Putamen (tissue), 1 donor: Measurements from ENCODE around the gene MAP4K4.
A peak's percentile ranks its signal among the peaks of the same experiment; 100 is the strongest.

ENCODE experiments used
- DNase-seq: peaks from one replicate; pipeline ENCODE4 v3.0.0-alpha.2; 2016; ENCODE audit warnings: low spot score

Gene MAP4K4

DNA sequence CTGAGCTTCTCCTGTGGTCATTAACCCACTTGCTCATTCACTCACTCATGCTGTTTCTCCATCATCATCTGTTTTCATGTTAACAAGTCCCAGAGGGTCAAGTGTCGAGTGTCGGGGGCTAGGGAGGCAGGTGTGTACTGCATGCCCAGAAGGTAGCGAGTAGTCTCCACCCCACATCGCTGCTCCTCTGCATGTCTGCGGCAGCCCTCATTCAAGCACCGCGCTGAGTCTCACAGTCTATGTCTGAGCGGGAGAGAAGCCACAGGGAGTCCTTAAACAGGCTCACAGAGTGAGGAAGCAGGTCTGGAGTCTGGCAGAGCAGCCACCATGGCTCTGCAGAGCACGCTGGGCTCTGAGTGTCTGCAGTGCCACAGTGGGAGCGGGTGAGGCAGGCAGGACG lies 172.9 kb downstream of the MAP4K4 start:
- DNase-seq = no peak

DNA sequence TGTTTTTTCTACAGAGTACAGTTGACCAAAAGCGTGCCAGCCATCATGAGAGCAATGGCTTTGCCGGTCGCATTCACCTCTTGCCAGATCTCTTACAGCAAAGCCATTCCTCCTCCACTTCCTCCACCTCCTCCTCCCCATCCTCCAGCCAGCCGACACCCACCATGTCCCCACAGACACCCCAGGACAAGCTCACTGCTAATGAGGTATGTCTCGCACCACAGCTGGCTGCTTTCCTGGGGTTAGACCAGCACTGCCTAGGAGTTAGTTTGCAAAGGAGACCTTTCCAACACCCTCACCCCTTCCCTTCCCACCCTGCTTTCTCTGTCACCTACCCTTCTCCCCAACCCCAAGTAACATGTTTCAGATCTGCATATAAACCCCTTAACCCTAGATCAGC lies 174.0 kb downstream of the MAP4K4 start:
- no peak for DNase-seq

DNA sequence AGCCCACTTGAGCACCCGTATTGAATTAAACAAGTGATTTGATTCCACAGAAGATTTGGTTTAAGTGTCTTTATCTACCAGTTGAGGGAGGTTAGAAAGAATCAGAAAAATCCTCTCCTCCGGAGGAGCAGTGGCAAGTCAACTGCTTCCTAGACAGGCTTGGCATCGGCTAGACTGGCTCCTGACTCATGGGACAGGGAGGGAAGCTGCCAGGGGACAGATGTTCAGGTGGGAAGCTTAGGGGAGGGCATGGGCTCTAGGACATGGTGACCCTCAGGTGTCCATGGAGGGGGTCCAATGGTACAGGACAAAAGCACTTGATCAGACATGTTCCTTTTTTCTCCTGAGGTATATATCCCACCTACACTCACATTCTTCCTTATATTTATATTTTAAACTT lies 175.0 kb downstream of the MAP4K4 start:
- no peak for DNase-seq

DNA sequence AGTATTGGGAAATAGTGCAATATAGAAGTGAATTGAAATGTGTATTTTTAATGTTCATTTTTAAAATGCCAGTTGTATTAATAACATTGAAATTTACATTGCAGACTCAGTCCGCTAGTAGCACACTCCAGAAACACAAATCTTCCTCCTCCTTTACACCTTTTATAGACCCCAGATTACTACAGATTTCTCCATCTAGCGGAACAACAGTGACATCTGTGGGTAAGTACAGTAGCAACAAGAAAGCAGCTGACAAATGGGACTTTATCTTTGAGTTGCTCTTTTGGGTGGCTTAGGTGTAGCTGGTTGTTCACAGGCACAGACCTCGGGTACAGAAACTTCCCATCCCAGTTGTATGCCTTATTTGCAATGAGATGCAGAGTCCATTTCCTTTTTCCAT lies 176.0 kb downstream of the MAP4K4 start:
- peak; percentile 27 for DNase-seq

DNA sequence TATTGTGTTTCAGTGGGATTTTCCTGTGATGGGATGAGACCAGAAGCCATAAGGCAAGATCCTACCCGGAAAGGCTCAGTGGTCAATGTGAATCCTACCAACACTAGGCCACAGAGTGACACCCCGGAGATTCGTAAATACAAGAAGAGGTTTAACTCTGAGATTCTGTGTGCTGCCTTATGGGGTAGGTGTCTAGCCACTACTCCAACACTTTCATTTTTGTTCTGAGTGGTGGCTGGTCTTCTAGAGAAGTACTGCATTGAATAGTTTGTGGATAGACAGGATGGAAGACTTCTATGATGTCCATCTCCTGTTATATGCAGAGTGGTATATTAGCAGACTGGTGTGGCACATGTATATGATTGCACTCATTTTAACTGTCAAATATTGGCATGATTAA lies 176.6 kb downstream of the MAP4K4 start:
- no peak for DNase-seq

DNA sequence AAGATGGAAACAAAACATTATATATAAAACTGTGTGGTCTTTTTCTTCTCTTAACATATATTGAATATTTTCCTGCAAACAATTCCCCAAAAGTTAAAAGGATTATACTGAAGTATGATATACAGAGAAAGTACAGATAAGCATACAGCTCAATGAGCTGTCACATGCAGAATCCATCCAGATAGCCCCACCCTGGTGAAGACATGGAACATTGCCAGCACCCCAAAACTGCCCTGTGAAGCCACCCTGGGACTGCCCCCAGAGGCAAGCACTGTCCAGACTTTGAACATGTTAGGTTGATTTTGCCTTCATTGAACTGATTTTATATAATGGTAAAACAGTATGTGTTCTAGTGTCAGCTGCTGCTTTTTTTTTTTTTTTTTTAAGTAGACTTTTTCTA lies 182.0 kb downstream of the MAP4K4 start:
- no peak for DNase-seq

DNA sequence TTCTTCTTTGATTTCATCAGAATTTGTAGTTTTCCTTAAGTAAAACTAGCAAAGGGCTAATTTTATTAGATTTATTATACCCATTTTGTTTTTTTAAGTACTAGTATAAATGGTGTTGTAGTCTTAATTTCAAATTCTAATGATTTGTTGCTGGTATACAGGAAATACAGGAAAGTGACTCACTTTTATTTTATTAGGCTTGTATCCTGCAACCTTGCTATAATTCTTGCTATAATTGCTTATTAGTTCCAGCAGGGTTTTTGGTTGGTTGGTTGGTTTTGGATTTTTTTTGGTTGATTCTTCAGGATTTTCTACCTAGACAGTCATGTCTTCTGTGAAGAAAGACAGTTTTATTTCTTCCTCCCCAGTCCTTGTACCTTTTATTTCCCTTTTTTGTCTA lies 183.6 kb downstream of the MAP4K4 start:
- no peak for DNase-seq

DNA sequence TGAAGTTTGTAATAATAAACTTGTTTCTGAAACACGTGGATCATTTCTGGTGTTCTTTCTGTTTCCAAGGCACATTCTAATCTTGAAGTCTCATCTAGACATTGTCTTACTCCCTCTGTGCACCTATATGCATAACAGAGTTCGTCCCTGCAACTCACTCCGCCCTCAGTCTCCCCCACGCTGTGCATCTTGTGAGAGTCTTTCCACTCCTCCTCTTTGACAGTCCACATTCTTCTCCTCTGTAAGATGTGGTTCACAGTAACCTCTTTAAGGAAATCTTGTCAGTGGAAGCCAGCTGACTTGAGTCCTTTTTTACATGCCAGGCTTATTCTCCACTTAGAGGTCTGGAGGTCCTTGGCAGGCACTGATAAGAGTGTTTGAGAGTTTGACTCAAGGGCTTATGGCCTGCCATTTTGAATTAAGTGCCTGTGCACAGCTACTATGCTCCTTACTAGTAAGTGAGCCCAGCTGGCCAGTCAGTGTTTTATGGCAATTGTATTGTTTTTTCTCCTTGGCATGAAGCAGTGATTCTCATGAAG lies 185.3 kb downstream of the MAP4K4 start:
- no peak for DNase-seq

DNA sequence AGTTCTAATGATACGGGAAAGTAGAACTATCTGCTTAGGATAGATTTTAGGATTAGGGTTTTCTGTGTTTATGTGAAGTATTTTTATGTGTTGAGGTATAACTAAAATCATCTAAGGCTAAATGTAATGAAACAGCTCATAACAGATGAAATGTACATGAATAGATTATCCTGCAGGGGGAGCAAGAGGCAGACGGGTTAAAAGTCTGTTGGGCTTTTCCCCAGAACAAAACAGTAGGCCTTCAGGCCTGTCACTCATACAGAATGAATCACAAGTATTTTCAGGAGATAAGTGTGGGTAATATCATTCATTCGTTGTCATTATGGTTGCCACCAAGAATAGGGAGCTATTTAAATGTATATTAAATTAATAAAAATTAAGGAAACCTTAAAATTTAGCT lies 186.4 kb downstream of the MAP4K4 start:
- DNase-seq = no peak

DNA sequence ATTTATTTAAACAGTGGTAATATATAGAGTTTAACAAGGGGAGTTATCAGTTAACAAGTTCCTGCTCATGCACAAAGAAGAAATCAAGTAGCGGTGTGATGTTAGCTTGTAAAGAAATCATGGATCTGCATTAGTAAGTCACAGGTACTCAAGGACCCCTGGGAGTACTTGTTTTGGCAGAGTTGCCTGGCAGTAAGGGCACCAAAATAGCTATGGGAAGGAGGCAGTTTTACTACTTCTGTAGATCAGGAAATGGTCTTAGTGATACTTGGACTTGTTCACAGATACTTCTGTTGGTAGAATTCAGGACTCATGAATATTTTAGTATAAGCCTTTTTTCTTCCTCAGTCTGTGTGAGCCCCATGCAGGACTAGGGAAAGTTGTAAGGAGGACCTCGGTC lies 186.9 kb downstream of the MAP4K4 start:
- no peak for DNase-seq

DNA sequence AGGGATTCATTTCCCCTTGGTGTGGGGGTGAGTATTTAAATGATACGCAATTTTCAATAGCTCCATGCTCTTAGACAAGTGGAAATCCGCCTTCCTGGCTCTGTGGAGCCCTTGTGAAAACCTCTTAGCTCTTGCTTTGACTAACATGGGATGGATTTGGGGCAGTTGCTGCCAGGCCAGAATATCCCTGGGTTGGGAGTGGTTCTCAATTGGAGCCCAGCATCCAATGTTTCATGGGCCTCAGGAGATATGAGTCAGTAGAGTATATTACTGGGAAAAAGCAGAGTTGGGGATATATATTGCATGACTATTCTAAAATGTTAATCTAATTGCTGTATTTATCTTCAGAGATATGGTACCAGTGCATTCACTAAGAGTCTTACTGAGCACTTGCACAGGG lies 189.8 kb downstream of the MAP4K4 start:
- no peak for DNase-seq

DNA sequence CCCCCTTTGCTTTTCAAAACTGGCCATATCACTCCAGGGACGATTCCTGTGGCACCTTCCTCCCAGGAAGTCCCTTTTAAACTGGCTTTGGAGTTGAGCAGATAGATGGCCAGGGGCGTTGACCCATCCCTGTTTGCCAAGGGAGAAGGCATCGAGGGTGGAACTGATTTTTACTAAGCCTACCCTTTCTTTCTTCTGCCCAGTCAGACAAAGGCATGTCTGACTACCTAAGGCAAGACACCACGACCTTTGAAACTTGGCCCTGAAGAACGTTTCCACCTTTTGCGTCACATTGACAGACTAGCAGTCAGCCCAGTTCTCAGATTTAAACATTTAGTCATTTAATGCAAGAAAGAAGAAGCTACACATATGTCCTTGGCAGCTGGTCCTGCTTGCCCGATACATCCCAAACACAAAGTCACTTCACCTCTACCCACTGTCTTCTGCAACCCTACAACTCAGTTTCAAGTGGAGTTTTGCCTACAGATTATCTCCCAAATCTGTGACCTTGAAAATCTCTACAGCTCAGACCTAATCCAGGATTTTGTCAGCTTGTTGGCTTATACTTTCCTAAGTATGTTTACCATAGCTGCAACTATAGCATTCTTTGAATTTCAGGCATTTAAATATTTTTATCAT lies 192.1 kb downstream of the MAP4K4 start:
- no peak for DNase-seq

DNA sequence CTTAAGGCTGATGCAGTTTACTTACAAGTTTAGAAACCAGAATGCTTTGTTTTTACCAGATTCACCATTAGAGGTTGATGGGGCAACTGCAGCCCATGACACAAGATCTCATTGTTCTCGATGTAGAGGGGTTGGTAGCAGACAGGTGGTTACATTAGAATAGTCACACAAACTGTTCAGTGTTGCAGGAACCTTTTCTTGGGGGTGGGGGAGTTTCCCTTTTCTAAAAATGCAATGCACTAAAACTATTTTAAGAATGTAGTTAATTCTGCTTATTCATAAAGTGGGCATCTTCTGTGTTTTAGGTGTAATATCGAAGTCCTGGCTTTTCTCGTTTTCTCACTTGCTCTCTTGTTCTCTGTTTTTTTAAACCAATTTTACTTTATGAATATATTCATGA lies 194.9 kb downstream of the MAP4K4 start:
- DNase-seq = no peak

DNA sequence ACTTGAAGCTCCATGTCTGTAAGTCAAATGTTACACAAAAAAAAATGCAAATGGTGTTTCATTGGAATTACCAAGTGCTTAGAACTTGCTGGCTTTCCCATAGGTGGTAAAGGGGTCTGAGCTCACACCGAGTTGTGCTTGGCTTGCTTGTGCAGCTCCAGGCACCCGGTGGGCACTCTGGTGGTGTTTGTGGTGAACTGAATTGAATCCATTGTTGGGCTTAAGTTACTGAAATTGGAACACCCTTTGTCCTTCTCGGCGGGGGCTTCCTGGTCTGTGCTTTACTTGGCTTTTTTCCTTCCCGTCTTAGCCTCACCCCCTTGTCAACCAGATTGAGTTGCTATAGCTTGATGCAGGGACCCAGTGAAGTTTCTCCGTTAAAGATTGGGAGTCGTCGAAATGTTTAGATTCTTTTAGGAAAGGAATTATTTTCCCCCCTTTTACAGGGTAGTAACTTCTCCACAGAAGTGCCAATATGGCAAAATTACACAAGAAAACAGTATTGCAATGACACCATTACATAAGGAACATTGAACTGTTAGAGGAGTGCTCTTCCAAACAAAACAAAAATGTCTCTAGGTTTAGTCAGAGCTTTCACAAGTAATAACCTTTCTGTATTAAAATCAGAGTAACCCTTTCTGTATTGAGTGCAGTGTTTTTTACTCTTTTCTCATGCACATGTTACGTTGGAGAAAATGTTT lies 196.3 kb downstream of the MAP4K4 start:
- no peak for DNase-seq

DNA sequence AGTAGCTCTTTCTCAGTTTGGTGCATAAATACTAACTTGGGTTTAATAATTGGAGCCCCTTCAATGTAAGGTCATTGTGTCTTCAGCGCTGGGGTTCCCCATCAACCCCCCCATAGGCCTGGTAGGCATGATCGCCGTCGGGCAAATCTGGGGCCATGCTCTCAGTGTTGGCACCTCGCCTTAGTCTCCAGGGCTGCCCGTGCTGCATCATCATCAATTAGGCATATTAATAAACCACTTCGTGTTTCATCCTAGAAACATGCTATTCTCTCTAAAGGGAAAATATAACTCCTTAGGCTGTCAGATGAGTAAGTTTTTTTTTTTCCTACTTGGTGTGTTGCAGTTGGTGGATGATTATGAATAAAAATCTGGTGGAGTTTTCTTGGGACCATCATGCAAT lies 197.5 kb downstream of the MAP4K4 start:
- DNase-seq = no peak

DNA sequence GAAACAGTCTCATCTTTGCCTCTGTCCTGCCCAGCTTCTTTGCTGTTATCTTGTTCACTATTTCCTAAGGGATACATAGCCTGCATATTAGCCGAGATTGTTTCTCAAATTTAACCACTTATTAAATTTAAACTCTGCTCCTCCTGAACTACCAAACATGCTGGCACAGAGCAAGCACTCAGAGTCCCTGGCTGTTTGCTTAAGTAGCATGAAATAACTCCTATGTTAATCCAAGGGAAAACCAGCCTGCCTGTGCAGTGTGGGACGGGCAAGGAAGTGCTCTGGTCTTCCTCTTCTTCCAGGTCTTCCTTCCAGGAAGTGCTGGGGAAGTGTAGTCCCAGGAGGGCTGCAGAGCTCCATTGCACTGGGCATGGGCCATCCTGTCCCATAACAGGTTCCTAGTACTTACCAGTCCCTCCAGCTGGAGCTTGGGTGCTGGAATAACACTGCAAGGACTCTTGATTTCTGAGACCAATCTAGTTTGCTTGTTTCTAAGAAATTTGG lies 198.4 kb downstream of the MAP4K4 start:
- no peak for DNase-seq

DNA sequence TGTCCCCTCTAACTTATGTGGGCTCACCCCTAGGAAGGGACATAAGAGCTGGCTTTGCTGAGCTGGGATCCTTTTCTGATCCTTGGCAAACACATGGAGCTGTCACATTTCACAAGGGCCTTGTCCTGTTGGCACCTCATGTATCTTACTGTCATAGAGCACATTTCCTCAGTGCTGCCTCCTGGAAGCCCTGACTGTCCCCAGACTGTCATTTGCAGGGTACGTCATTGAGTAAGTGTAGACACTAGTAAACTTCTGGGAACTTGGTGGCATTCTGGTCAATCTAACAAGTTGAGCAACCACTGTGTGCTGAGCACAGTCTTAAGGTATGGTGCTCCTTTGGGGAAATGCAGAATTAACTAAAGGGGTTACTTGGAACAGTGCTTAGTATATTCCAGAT lies 199.8 kb downstream of the MAP4K4 start:
- DNase-seq = no peak

DNA sequence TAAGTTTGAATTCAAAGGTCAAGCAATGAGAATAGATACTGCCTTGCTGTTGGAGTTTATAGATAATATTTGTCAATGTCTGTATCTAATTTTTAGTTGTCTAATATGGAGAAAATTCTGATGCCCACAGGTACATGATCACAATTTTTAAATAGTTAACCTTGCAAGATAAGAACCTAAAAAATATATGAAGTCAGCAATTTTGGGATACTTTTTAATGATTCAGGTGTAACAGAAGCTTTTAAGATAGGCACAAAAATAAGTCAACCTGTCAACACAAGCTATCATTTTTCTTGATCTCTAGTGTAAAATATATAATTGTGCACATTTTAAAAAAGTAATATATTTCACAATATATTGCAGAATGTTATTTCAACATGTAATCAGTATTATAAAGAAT lies 201.8 kb downstream of the MAP4K4 start:
- DNase-seq = no peak

DNA sequence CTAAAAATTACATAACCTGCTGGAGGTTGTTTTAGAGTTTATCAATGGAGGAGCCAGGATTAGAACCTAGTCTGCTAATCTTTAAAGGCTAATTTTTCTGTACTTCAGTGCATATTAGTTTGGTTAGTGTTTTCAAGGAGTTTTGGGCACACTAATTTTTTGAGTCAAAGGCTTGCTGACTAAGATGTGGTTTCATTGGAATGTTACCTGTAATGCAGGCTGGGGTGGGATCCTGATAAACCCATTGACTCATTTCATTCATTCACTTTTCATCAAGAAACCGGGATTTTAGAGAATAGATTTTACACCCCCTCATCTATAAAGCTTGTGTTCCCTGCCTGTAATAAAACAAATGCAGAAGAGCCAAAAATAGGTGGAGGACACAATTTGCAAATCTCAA lies 202.4 kb downstream of the MAP4K4 start:
- no peak for DNase-seq

DNA sequence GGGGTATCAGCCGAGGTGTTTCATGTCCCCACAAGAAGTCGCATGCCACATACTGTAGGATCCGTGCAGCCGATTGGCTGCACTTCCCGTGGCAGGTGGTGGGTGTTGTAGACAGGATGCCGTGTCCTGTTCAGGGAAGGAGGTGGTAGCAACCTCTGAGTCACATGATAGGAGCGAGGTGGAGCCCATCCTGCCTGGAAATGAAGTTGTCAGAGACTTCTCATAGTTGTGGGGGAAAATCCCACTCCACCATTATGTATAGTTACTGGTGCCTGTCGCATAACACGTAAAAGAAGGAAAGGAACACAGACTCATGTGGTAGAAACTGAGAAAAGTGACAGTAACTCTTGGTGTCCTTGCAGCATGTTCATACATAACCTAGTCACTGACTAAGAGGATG lies 202.9 kb downstream of the MAP4K4 start:
- no peak for DNase-seq

DNA sequence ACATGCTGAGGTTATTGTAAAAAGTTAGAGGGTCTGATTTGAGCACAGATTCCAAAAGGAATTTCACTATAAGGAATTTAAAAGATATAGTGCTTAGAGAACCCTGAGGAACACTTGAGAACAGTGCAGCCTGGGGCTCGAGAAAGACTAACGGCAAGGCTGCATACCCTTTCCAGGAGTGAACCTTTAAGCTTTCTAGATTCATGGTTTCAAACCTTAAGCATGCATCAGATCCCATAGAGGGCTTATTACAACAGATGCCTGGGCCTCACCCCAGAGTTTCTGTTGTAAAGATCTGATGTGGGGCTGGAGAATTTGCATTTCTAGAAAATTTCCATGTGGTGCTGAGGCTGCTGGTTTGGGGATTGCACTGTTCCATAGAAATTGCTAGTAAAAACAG lies 203.7 kb downstream of the MAP4K4 start:
- no peak for DNase-seq

DNA sequence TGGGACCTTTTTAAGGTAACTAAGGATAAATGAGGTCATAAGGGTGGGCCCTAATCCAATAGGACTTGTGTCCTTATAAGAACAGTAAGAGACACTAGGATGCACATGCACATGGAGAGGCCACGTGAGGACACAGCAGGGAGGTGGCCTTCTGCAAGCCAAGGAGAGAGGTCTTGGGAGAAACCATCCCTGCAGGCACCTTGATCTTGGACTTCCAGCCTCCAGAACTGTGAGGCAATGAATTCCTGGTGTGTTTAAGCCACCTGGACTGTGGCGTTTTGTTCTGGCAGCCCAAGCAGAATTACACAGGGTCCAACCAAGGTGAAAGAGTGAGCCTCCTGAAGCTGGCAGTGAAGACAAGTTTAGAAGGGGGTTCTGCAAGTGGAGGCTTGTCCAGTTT lies 204.7 kb downstream of the MAP4K4 start:
- DNase-seq = no peak

DNA sequence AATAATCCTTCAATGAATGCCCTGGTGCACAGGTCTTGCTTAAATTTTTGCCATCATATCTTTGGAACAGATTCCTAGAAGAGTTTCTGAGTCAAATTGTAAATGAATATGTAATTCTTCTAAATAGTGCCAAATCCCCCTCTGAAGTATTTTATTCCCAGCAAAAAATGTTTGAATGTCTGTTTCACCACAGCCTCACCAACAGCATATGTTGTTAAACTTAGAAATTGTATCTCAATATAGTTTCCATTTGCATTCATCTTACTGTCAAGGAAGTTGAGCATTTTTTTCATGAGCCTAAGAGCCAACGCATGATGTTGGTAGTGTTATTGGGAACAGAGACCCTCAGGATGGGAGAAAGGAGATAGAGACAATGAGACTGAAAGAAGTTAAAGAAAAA lies 207.4 kb downstream of the MAP4K4 start:
- no peak for DNase-seq
